NCI-H128 (cell line): ENCODE results near the gene DBP.
"Not testable (repeated sequence)": the region's sequence is repeated elsewhere in the genome, so short reads cannot be mapped to it uniquely, and the experiment has no call there.

Experiments used
- DNase-seq: peaks from one replicate; lab custom pipeline; 2025; ENCODE audit not compliant: unreplicated experiment; lab: John Stamatoyannopoulos, UW

Gene DBP

DNA sequence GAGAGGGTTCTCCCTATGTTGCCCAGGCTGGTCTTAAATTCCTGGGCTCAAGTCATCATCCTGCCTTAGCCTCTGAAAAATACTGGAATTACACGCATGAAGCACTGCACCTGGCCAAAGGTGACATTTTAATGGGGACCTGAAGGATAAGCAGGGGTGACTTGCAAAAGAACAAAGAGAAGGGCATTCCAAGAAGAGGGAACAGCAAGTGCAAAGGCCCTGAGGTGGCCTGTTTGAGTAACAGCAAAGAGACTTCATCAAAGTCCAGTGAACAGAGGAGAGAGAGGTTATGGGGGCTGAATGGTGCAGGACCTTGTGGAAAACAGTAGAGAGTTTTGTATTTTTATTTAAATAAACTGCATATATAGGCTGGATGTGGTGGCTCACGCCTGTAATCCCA is 4.7 kb upstream of the DBP start:
- no peak for DNase-seq

DNA sequence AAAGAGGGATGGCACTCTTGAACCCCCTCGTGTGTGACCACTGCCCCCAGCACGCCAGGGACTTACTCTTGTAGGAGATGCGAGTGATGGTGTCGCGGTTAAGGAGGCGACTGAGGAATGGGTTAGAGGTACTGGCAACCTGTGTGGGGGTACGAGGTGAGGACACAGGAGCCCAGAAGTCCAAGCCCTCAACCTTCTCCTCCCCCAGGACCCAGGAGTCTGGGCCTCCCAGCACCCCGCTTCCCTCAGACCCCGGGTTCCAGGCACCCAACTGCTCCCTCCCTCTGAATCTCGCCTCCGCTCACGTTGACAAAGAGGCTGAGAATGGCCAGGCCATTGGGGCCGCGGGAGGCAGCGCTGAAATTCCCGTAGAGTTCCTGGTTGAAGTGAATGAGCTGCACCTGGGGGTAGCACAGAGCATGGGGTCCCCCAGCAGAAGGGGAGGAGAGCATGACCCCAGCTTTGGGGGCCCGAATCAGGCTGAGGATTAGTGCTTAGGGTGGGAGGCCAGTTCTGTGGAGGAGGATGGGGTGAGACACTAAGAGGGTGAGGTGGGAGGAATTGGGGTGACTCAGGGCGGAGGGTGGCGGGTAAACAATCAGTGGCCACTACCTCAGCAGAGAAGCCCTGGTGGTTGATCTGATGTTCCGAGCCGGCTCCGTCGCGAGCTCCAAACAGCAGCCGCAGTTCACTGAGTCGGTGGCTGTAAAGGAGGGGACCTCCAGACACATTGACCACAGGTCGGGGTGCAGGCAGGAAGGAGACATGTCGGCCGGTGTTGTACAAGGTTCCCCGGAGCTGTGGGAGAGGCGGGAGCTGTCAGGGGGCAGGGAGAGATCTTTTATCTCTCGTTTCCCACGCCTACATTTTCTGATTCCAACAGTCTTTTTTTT is 2.5 kb upstream of the DBP start:
- DNase-seq = no peak

DNA sequence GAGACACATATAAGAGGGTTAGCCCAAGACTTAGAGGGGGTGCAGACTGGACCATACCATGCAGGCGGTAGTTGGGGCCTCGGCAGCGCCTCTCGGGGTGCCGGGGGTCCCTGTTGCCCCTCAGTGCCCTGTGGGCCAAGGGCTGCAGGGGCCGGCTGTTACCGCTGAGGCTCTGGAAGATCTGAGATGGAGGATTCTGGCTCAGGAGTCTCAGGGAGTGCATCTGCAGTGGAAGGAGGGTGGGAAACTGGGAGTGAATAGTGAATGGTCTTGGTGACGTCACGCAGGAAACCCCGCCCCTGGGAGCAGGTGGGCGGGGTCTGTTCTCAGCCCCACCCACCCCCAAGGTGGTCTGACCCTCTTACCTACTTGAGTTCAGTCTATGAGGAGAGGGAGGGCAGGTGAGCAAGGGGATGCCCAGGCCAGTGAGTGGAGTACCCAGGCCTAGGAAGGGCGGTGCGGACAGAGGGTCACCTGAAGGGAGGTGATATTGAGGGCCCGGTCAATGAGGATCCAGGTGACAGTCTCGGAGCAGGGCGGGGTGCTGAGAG is 1.7 kb upstream of the DBP start:
- DNase-seq = no peak

DNA sequence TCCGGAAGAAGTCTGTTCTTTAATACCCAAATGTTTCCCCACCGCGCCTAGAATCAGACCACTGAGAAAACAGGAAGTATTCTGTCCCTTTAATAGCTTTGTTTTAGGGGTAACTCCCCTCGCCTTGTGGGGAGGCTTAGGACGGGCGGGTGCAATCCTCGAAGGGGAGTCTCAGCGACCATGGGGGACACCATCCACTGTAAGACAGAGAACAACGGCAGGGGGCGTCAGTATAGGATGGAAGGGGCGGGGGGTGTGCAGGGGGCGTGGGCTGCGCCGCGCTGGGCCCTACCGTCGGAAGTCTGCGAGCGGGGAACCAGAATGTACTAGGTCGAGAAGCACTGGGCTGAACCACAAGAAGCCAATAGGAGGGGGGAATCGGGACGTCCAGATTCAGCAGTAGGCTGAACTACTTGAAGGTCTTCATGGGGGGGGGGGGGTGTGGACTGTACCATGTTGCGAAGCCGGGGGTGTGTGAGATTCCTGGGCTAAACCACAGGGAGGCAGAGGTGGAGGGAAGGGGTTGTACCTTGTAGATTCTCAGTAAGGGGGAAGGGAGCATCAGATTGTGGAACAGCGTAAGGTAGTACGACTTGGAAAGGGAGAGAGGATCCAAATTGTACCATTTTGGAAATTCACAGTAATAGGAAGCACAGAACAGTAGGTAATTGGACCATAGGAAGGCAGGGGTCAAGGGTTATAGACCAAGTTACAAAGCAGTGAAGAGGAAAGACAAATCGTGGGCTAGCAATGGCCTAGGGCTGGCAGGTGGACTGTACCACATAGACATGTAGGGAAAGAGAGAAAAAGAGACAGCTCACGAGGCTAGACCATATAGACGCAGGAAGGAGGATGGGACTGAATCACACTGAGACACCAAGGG is 1.0 kb upstream of the DBP start:
- peak; percentile 69 for DNase-seq

DNA sequence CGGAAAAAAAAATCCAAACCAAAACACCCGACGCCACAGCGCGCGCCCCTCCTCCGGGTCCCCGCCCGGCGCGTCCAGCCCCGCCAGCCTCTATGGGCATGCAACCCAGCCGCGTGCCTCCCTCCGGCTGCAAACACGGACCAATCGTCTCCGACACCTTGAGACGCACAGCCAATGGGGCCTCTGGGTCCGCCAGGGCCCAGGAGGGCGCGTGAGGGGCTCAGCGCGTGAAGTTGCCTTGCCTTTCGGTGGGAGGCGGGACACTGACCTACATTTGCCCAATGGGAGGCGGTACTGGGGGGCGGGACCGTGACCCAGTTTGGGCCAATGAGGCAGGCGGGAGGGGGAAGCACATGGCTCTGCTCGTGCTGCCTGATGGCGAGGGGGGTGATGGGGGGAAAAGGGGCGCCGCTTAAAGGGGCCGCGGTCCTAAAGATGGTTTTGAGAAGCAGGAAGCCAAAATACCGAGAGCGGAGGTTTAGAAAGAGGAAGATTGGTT is 319 bp upstream of the DBP start:
- peak; percentile 98 for DNase-seq

DNA sequence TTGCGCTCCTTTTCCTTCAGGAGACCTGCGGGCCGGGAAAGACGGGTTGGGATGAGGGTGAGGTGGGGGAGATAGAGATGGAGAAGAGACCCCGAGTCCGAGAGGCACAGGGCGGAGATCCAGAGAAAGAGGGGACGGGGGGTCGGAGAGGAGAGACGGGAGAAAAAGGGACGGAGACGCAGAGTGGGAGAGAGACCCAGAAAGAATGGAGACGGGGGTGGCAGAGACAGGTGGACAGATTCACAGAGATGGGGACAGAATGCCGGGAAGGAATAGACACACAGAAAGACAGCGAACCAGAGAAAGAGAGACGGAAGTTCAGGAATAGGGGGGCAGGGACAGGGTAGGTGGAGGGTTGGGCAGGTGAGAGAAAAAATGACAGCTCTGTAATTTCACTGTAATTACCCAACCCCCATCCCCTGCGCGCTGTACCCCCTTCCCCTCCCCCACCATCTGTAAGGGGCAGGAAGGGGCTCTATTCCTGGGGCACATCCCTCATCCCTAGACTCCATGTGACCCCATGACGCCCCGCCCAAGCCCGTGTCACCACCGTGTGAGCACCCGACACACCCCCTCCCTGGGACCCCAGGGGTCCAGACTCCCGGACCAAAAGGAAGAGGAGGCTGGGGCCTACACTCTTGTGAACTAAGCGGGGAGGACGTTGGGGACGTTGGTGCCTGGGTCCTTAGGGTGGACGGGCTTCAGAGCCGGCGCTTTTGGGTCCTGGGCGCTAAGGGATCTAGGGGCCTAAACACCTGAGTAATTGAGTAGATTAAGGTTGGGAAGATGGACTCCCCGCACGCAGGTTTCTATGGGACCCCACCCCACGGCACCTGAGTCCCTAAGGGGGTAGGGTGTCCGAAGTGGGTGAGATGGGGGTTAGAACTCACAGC is 967 bp downstream of the DBP start:
- DNase-seq = no peak

DNA sequence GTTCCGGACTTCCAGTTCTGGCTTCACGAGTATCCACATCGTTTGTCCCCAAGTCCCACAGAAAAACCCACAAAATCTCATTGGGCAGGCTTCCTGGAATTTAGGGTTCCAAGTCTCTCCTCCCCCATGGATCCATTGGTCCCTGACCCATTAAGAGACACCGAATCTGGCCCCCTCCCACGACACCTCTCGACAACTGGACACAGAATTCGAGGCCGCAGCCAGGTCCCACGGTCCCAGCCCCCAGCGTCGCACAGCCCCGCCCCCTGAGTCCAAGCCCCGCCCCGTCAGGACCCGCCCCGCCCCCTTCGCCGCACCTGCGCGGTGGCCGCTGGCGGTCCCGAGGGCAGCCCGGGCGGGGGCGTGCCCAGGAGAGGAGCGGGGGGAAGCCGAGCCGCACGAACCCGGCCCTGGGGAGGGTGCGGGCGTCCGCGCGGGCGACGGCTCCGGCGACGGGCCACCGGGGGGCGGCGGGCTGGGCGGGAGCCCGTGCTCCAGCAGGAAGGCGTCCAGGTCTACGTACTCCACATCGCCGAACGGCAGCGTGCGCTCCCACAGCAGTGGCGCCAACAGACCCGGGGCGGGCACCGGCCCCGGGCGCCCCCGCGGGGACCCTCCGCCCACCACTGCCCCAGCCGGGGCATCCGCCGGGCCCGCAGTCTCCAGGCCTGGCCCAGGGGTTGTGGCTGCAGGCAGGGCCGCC is 1.8 kb downstream of the DBP start:
- DNase-seq = no peak

DNA sequence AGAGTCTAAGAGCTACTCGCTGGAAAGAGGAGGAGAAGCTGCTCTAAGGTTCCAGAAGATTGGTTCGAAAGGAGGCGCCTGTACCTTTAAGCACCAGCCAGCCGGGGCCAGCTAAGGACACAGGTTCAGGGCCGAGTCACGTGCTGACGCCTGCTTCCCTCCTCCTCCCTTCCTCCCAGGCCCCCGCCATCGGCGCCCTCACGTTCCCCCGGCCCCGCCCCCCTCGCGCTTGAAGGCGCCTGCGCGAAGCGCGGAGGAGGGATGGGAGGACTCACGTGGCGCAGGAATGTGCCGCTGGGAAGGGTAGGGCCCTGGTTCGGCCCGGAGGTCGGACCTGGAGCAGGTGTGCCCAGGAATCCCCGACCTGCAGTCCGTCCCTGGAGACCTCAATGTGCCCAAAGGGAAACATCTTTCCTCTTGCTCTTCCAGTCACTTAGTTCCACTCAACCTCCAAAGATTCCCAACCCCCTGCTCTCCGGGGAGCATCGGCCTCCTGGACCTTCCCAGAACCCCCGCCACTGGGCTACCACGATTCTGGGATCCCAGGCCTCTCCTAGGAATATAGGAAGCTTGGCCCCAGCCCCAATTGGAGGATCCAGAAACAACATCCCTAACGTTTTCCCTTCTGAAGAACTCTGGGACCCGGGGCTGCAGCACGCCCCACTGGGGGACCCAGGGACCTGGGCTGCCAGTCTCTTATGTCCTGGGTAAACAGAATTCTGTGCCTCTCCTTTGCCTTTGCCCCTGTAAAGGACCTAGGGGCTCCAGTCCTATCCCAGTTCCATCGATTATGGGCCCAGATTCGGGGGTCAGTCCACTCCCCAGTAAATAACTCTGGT is 2.5 kb downstream of the DBP start:
- DNase-seq = peak; percentile 90

DNA sequence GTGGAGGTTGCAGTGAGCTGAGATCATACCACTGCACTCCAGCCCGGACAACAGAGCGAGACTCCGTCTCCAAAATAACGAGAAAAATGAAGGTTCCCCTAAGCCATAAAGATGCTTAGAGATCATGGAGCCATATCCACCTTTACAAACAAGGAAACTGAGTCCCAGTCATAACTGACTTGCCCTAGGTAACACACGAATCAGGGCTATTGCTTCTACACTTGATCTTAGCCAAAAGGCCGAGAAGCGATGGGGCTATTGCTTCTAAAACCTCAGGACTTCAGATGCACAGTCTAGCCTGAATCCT is 3.2 kb downstream of the DBP start:
- no peak for DNase-seq

DNA sequence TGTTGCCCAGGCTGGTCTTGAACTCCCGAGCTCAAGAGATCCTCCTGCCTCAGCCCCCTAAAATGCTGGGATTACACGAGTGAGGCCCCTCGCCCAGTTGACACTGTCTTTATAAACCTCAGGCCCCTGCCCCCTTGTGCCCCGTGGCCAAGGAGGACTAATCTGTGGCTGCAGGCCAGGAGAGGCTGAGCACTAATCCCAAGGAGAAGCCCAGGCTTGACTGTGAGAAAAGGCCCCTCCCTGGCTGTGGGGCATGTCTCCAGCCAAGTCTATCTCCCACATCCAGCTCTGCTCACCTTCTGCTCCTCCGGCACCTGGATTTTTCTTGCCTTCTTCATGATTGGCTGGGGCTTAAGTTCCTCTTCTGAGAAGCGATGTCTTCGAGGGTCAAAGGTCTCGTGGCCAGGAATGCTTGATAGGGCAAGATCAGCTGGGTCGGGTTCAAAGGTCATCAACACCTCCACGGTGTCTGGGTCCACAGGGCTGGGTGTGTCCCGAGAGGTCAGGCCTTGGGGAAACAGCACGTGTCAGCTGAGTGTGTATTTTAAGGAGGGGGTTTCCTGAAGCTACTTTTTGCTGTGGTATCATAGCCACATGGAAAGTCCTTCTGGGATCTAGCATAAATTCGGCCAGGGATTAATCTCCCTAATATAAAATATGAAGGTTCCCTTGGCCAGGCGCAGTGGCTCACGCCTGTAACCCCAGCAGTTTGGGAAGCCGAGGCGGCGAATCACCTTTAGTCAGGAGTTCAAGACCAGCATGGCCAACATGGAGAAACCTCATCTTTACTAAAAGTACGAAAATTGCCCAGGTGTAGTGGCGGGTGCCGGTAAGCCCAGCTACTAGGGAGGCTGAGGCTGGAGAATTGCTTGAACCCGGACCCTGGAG is 3.8 kb downstream of the DBP start:
- DNase-seq = no peak

DNA sequence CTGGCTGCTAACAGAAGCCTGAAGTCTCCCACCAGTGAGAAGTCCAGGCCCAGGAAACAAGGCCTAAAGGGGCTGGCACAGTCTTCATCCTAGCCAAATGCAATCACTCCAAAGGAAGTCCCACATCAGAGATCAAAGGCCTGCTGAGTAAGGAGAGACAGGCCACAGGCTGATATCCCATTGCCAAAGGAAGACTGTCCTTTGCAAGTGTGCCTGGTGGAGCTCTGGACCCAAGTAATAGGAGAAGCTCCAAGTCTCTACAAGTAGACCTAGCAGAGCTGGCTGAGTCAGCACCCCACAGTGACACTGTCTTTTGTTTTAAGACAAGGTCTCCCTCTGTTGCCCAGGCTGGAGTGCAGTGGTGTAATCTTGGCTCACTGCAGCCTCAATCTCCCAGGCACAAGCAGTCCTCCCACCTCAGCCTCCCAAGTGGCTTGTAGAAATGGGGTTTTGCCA is 4.5 kb downstream of the DBP start:
- no peak for DNase-seq

DNA sequence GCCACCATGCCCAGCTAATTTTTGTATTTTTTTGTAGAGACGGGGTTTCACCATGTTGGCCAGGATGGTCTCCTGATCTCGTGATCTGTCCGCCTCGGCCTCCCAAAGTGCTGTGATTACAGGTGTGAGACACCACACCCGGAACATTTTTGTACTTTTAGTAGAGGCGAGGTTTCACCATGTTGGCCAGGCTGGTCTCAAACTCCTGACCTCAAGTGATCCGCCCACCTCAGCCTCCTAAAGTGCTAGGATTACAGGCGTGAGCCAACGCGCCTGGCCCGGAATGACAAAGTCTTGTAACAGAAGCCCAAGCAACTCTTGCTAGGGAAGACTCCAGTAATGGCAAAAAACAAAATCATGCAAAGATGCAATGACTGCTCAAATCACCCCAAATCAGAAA is 4.9 kb downstream of the DBP start:
- DNase-seq = not testable (repeated sequence)

DNA sequence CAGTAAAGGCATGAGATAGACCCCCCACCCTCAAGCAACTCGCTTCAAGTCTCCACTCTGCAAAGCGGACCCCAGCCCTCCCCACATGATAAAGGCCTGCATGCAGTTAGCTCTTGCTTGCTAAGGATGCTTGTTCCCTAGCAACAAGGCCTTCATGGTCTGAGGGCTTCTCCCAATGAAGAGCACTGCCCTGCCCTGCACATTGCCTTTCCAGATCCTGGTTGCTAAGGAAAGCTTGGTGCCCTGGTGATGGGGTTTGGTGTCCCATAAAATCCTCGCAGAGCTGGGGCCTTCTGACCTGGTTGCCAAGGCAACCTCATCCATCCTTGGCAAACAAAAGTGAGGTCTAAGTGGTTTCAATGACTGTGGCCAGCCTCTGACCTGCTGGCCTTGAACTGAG is 6.0 kb downstream of the DBP start:
- no peak for DNase-seq

DNA sequence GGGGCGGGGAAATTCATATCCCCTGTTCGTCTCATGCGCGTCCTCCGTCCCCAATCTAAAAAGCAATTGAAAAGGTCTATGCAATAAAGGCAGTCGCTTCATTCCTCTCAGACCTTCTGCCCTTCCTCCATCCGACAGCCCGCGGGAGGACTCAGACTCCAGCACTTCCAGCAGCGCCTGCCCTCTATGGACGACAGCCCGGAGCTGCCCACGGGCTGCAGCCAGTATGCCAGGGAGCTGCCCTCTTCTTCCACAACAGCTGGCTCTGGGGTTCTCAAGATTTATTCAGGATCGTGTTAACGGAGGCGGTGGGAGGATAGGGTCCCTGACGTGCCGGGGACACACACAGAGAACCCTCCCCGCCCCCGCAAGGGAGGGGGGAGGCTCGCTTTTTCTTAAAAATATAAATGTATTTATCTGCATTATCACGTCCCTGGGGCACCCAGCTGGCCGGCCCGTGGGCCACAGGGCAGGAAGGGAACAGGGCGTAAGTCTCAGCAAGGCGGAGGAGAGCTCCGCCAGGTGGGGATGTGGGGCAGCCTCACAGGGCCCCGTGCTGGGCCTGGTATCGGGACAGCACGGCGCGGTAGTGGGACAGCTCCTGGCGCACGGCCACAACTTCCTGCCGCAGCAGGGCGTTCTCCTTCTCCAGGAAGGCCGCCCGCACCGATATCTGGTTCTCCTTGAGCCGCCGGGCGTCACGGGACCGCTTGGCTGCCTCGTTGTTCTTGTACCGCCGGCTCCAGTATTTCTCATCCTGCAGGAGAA is 6.7 kb downstream of the DBP start:
- no peak for DNase-seq

DNA sequence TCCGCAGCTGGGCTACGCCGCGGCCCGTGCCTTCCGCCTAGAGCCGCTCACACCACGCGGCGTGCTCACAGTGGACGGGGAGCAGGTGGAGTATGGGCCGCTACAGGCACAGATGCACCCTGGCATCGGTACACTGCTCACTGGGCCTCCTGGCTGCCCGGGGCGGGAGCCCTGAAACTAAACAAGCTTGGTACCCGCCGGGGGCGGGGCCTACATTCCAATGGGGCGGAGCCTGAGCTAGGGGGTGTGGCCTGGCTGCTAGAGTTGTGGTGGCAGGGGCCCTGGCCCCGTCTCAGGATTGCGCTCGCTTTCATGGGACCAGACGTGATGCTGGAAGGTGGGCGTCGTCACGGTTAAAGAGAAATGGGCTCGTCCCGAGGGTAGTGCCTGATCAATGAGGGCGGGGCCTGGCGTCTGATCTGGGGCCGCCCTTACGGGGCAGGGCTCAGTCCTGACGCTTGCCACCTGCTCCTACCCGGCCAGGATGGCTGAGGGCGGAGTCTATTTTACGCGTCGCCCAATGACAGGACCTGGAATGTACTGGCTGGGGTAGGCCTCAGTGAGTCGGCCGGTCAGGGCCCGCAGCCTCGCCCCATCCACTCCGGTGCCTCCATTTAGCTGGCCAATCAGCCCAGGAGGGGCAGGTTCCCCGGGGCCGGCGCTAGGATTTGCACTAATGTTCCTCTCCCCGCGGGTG is 7.4 kb downstream of the DBP start:
- DNase-seq = no peak

DNA sequence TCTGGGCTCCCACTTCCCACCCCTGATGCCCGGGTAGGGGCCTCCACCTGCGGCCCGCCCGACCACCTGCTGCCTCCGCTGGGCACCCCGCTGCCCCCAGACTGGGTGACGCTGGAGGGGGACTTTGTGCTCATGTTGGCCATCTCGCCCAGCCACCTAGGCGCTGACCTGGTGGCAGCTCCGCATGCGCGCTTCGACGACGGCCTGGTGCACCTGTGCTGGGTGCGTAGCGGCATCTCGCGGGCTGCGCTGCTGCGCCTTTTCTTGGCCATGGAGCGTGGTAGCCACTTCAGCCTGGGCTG is 7.9 kb downstream of the DBP start:
- no peak for DNase-seq
